Pancreas (tissue), 10 donors: ENCODE measurements around the gene MYCN. TPM values are rescaled to one million over a fixed set of nuclear protein-coding genes. Genes with fewer than 3 reads are reported as not detected.

Experiments
- ATAC-seq, 4 donors: fragments of 200-7000 bp; cut with Tn5 transposase; one replicate each; pipeline versions ENCODE4 v1.8.0 to v1.9.1; 2020; ENCODE audit warnings: mild to moderate bottlenecking in 4 of 4, moderate library complexity in 4 of 4
- DNase-seq, 6 donors: peaks; one replicate each; pipeline ENCODE4 v3.0.0-alpha.2; 2020
- FAIRE-seq: peaks from 2 replicates; lab custom pipeline; 2012; peaks lifted over from hg19 to GRCh38; lab: Jason Lieb, UNC
- H3K27ac ChIP-seq, 4 donors: fragments of 200-600 bp; sonication (generic); 1 replicate in 3 of 4; 2 replicates in 1 of 4; pipeline versions ENCODE4 v1.5.0 to v1.8.0; 2020
- H3K27me3 ChIP-seq, 4 donors: fragments of 200-600 bp; one replicate each; pipeline ENCODE4 v1.8.0; 2021
- H3K36me3 ChIP-seq, 3 donors: fragments of 200-600 bp; sonication (generic) in 1 of 3; one replicate each; pipeline versions ENCODE4 v1.5.0 to v1.8.0; 2020 to 2021
- H3K4me1 ChIP-seq, 3 donors: fragments of 200-600 bp; one replicate each; pipeline ENCODE4 v1.8.0; 2021
- H3K4me3 ChIP-seq, 4 donors: fragments of 200-600 bp; sonication (generic) in 2 of 4; one replicate each; pipeline versions ENCODE4 v1.5.0 to v1.8.0; 2020 to 2021
- H3K9me3 ChIP-seq, 4 donors: fragments of 200-600 bp; one replicate each; pipeline ENCODE4 v1.8.0; 2021
- WGBS, 2 donors: extraction: QIAGEN DNeasy Blood & Tissue Kit; methylation state at CpG; one replicate each; pipeline ENCODE4 v1.1.7; 2013; 5-methylcytosine and 5-hydroxymethylcytosine counted together
- intact Hi-C, 3 donors: fragments of 100-400 bp; cut with DNase I; formaldehyde crosslinking; loops; one replicate each; pipeline versions ENCODE4 v1.11.1 to v1.14.2; 2022
- polyA plus RNA-seq, 2 donors: library from polyadenylated mRNA; stranded (reverse); fragments of 200-250 nt; gene quantifications; one replicate each; pipeline ENCODE4 v1.2.3, GENCODE V29; 2013
- total RNA-seq, 6 donors: library from RNA; stranded (reverse); fragmentation: NEBNext Ultra II Directional in 4 of 6; extraction: Animal tissue kit (Norgen Biotek cat#: 25700) in 4 of 6; gene quantifications; one replicate each; pipeline versions ENCODE4 v1.2.1 to v1.2.4, GENCODE V29; 2021 to 2023
- TF ChIP-seq, protein P1 (sequence below), 4 donors: fragments of 200-600 bp; sonication (generic) in 3 of 4; IDR thresholded peaks; one replicate each; pipeline versions ENCODE4 v1.5.0 to v1.8.0; 2021; ENCODE audit warnings: antibody characterized with exemption in 4 of 4
- donor health status: healthy with polysubstance abuse.
- donor health status: DM: no; HTN: no; CAD: no; lungs with moderate emphysema.
- donor health status: DM: no; HTN: no; CAD: no.
- donor health status: control.
- donor health status: control.
- donor health status: Bipolar disorder and iron deficiency.
- donor health status: DM: yes; HTN: yes; CAD: no.
- donor health status: DM: no; HTN: no; CAD: no.
- donor health status: DM: no; HTN: no; CAD: no.
- donor health status: DM: yes; HTN: yes; CAD: no.

MYCN gene
- total RNA-seq: under 1 TPM; 0.09 to 0.37 (median 0.17) TPM
- polyA plus RNA-seq: under 1 TPM; 0.11 to 0.75 TPM

DNA sequence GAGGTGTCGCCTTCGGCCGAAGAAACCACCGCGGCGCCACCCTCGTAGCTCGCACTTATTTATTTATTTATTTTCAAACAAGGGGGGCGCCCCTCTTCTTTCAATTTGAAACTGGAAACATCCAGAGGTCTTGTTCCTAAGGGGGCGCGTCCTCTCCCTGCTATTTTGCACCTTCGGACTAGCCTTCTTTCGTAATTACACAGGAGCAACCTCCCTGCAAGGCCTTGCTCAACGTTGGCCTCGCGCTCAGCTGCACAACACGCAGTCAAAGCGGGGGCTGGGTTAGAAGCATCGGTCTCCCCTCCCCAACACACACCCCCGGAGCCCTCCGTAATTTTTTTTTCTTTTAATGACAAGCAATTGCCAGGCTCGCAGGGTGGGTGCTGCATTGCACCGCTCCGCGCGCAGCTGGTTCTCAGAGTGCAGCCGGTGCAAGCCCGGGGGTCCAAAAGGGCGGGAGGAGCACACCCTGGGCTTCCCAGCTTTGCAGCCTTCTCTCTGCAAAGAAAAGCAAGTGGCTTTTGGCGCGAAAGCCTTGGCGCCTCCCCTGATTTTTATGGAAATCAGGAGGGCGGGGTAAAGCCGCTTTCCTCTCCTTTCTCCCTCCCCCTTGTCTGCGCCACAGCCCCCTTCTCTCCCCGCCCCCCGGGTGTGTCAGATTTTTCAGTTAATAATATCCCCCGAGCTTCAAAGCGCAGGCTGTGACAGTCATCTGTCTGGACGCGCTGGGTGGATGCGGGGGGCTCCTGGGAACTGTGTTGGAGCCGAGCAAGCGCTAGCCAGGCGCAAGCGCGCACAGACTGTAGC is at the start of gene MYCN:
MYCN (plus strand) TSS at position 697 of the 807 bp plus-strand sequence. CDS start 1,515 bp downstream, outside the sequence.
- H3K27me3 ChIP-seq: peaks cover 0 to 19% (median 0%) of the 10 kb centered on the region in 4 donors
- H3K4me1 ChIP-seq: peaks cover 0 to 16% (median 4%) of the 10 kb centered on the region in 3 donors
- FAIRE-seq (no peak), DNase-seq (peak in 1 of 6 donors; percentile 68), ATAC-seq (peak; percentile 38 to 56 (median 44))
- H3K27ac ChIP-seq: no peak within 1 kb of the TSS
- no peaks in the 10 kb centered on the region for H3K36me3 ChIP-seq
- peak within 1 kb of the TSS; percentile 0 to 50 (median 18) for H3K4me3 ChIP-seq
- TF ChIP-seq, protein P1, sequence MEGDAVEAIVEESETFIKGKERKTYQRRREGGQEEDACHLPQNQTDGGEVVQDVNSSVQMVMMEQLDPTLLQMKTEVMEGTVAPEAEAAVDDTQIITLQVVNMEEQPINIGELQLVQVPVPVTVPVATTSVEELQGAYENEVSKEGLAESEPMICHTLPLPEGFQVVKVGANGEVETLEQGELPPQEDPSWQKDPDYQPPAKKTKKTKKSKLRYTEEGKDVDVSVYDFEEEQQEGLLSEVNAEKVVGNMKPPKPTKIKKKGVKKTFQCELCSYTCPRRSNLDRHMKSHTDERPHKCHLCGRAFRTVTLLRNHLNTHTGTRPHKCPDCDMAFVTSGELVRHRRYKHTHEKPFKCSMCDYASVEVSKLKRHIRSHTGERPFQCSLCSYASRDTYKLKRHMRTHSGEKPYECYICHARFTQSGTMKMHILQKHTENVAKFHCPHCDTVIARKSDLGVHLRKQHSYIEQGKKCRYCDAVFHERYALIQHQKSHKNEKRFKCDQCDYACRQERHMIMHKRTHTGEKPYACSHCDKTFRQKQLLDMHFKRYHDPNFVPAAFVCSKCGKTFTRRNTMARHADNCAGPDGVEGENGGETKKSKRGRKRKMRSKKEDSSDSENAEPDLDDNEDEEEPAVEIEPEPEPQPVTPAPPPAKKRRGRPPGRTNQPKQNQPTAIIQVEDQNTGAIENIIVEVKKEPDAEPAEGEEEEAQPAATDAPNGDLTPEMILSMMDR (IDR thresholded peaks at IDR 0.05): peak in 1 of 4 donors; percentile 56
- 2% methylated on average over 47 of the region's 47 CpGs for WGBS, 2 donors
- no peaks in the 10 kb centered on the region for H3K9me3 ChIP-seq
- intact Hi-C loops: loop anchor here in 2 of 3 donors (5.0 to 10.0 kb wide), 4 partner anchors 342 to 665 kb away; no protein-coding TSS in a partner anchor

DNA sequence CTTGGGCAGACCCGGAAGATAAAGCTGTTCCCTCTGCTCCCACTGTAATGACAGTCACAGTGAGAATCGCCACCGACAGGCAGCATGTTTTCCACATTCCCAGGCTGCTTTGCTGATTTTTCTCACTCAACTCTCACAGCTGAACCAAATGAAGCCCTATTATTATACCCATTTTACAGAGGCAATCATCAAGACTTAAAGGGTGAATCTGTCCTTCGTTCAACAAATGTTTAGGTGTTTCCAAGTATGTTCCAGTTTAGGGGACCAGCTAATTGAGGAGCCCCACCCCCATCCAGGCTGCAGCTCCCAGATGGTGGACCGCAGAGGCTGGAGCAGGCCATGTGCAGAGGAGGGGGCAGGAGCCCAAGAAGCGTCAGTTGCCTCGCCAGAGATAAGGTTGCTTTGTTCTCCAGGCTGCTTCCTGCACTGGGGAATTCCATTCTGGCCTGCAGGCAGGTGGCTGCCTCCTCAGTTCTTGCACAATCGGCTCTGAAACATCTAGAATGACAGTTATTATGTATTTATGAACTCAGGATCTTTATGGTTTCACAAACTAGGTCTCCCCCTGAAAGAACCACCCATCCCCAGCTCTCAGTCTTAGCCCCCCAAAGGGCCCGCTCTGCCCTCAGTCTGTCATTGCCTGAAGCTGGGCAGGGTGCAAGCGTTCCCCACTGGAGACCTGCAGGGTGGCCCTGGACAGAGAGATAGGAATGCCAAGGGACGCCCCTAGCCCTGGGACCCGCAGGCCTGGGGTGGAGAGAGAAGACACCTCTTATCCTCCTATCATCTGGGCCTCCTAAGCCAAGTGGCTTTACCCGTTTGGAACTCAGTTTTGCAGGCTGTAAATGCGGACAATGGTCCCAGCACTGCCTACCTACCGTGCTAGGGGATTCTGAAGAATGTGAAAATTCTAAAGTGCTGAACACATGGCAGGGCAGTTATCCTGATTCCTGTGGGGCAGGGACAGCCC is 49.1 kb upstream of the MYCN start:
- H3K27ac ChIP-seq: no peak overlapping the region
- H3K9me3 ChIP-seq: no peaks in the 10 kb centered on the region
- no peaks in the 10 kb centered on the region for H3K4me1 ChIP-seq
- no peak for FAIRE-seq
- H3K27me3 ChIP-seq: no peaks in the 10 kb centered on the region
- intact Hi-C loops: no loop called here
- TF ChIP-seq, protein P1 (IDR thresholded peaks at IDR 0.05): no peak
- ATAC-seq: peak in 2 of 4 donors; percentile 61 to 69
- no peak overlapping the region for H3K4me3 ChIP-seq
- no peaks in the 10 kb centered on the region for H3K36me3 ChIP-seq
- DNase-seq: peak in 1 of 6 donors; percentile 6
- 59% methylated on average over 15 of the region's 15 CpGs for WGBS, 2 donors

DNA sequence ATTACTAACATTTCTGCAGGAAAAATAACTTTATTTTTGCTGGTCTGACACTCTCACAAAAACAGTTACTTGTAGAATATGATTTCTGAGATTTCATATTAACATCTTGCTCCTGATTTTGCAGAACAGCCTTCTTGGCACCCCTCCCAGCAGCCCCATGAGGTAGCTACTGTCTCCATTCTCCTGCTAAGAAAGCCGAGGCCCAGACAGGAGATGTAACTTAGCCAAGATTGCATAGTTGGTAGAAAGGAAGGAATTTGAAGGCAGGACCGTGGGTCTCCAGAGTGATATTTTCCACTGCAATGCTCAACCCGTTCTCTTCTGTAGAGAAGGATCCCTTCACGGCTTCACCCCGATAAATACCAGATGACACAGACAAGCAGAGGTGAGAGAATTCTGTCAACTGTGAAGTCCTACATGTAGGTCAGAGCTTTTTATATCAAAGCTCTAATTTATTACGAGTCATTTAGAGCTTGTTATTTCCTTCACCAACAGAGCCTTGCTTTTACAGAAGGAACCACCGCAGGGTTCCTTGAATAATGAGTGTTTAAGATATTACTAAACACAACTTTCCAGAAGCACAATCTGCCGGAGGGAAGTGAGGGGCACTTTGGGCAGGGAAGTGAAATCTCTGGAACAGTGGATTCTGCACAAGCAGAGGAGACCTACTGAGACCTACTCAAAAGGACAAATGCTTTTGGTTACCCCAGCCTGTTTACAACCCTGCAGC is 48.0 kb upstream of the MYCN start:
- ATAC-seq: no peak
- FAIRE-seq: no peak
- Histone ChIP-seq H3K4me1 (no peaks in the 10 kb centered on the region), H3K4me3 (no peak overlapping the region), H3K9me3 (no peaks in the 10 kb centered on the region), H3K27me3 (no peaks in the 10 kb centered on the region), H3K36me3 (no peaks in the 10 kb centered on the region), H3K27ac (no peak overlapping the region)
- WGBS, 2 donors: 67 to 72% methylated on average over 8 of the region's 8 CpGs
- TF ChIP-seq, protein P1 (IDR thresholded peaks at IDR 0.05): no peak
- intact Hi-C loops: no loop called here
- DNase-seq: no peak

DNA sequence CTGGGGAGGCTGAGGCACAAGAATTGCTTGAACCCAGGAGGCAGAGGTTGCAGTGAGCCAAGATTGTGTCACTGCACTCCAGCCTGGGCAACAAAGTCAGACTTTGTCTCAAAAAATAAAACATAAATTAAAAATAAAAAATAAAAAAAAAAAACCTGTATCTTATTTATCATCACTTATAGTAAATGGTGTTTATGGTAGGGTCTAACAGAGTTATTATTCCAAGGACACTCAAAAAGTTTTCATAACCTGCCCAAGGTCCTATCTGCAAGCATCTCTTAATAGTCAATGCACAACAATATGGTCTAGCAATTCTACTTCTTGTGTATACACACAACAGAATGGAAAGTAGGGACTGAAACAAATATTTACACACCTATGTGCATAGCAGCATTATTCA is 47.3 kb upstream of the MYCN start:
- Histone ChIP-seq H3K9me3 (no peaks in the 10 kb centered on the region), H3K27ac (no peak overlapping the region), H3K4me1 (no peaks in the 10 kb centered on the region), H3K36me3 (no peaks in the 10 kb centered on the region), H3K27me3 (no peaks in the 10 kb centered on the region), H3K4me3 (no peak overlapping the region)
- DNase-seq (no peak), ATAC-seq (no peak), FAIRE-seq (no peak)
- intact Hi-C loops: no loop called here
- TF ChIP-seq, protein P1 (IDR thresholded peaks at IDR 0.05): no peak
